GM10266 (cell line): ENCODE measurements around the gene WWC2.
"Not testable (repeated sequence)": the region's sequence is repeated elsewhere in the genome, so short reads cannot be mapped to it uniquely, and the experiment has no call there.

Experiments used
- DNase-seq: peaks from one replicate; pipeline ENCODE4 v3.0.0; 2012; ENCODE audit errors: extremely low spot score
- CTCF ChIP-seq: IDR thresholded peaks from 2 replicates; pipeline ENCODE4 v1.5.1; 2012; ENCODE audit warnings: mild to moderate bottlenecking, low read depth; ENCODE audit not compliant: control insufficient read depth, insufficient read depth; ENCODE audit errors: missing control alignments

WWC2 gene

GRCh38 chr4:183111452-183111885 lies 12.4 kb downstream of the WWC2 start:
- TF ChIP-seq CTCF = no peak
- no peak for DNase-seq

- DNase-seq = no peak
- no peak for TF ChIP-seq CTCF
These were observed 19.1 kb downstream of the WWC2 start for GRCh38 chr4:183118141-183118540.

- TF ChIP-seq CTCF = no peak
- no peak for DNase-seq
These were observed 19.5 kb downstream of the WWC2 start for GRCh38 chr4:183118585-183118984.

- not testable (repeated sequence) for DNase-seq
These were observed 22.6 kb downstream of the WWC2 start for GRCh38 chr4:183121660-183122059.

GRCh38 chr4:183124228-183124627 lies 25.2 kb downstream of the WWC2 start:
- DNase-seq = no peak
- no peak for TF ChIP-seq CTCF

- TF ChIP-seq CTCF = no peak
- no peak for DNase-seq
These were observed 25.8 kb downstream of the WWC2 start for GRCh38 chr4:183124865-183125264.

GRCh38 chr4:183129125-183129524 lies 30.1 kb downstream of the WWC2 start:
- DNase-seq = no peak
- no peak for TF ChIP-seq CTCF

GRCh38 chr4:183129675-183130074 lies 30.6 kb downstream of the WWC2 start:
- no peak for TF ChIP-seq CTCF
- no peak for DNase-seq
